Ovary (tissue), 9 donors: ENCODE data around the gene HSP90B1. TPM values are rescaled to one million over a fixed set of nuclear protein-coding genes. Genes with fewer than 3 reads are reported as not detected.
A peak's percentile ranks its signal among the peaks of the same experiment; 100 is the strongest.

Experiments
- DNase-seq, 5 donors: peaks; one replicate each; pipeline ENCODE4 v3.0.0-alpha.2; 2019 to 2020
- H3K27ac ChIP-seq, 2 donors: fragments of 200-600 bp; one replicate each; pipeline versions ENCODE4 v1.5.1 to v1.8.0; 2019 to 2022
- H3K27me3 ChIP-seq: fragments of 200-600 bp; one replicate; pipeline ENCODE4 v1.8.0; 2022
- H3K36me3 ChIP-seq: fragments of 200-600 bp; sonication (generic); one replicate; pipeline ENCODE4 v1.5.1; 2019
- H3K4me1 ChIP-seq: one replicate; pipeline ENCODE4 v1.8.1; 2013; ENCODE audit warnings: mild to moderate bottlenecking, moderate library complexity; ENCODE audit not compliant: insufficient read depth
- H3K4me3 ChIP-seq: fragments of 200-600 bp; sonication (generic); one replicate; pipeline ENCODE4 v1.5.1; 2017
- H3K9me3 ChIP-seq, 2 donors: fragments of 200-600 bp in 1 of 2; sonication (generic) in 1 of 2; one replicate each; pipeline versions ENCODE4 v1.5.1 to v1.8.1; 2013 to 2019; ENCODE audit warnings: mild to moderate bottlenecking in 1 of 2, moderate library complexity in 1 of 2
- EP300 ChIP-seq: sonication (generic); formaldehyde crosslinking; IDR thresholded peaks from one replicate; pipeline ENCODE4 v1.6.1; 2017; ENCODE audit warnings: antibody characterized with exemption
- POLR2A ChIP-seq: fragments of 450-650 bp; IDR thresholded peaks from one replicate; pipeline ENCODE4 v1.6.1; 2017; ENCODE audit warnings: antibody characterized with exemption, mild to moderate bottlenecking, moderate library complexity
- WGBS, 3 donors: extraction: QIAGEN DNeasy Blood & Tissue Kit in 1 of 3; methylation state at CpG; one replicate each; pipeline versions ENCODE4 v1.1.5 to v1.1.7; 2013 to 2017; 5-methylcytosine and 5-hydroxymethylcytosine counted together
- intact Hi-C, 4 donors: fragments of 100-400 bp; cut with DNase I; formaldehyde crosslinking; loops; one replicate each; pipeline versions ENCODE4 v1.11.0 to v1.15.1; 2022 to 2023
- polyA plus RNA-seq, 2 donors: library from polyadenylated mRNA; stranded (reverse); fragments of 200-250 nt in 1 of 2; fragments of 350-450 nt in 1 of 2; fragmentation: Illumina TruSeq in 1 of 2; extraction: RNeasy Lipid Tissue Mini Kit (QIAGEN cat#74804) in 1 of 2; gene quantifications; one replicate each; pipeline ENCODE4 v1.2.3, GENCODE V29; 2013 to 2014
- total RNA-seq, 7 donors: library from RNA; depleted of rRNA in 2 of 7; stranded (reverse); fragments of >200 nt in 2 of 7; fragmentation: NEBNext Ultra II Directional in 3 of 7; extraction: Animal tissue kit (Norgen Biotek cat#: 25700) in 3 of 7; gene quantifications; one replicate each; pipeline versions ENCODE4 v1.1.0 to v1.2.4, GENCODE V29; 2016 to 2023
- TF ChIP-seq, protein P1 (sequence below), 3 donors: fragments of 450-650 bp in 2 of 3; fragments of 200-600 bp in 1 of 3; IDR thresholded peaks; one replicate each; pipeline versions ENCODE4 v1.5.1 to v1.8.0; 2016 to 2022; ENCODE audit warnings: antibody characterized with exemption in 3 of 3, mild to moderate bottlenecking in 1 of 3
- donor health status: DM: no; HTN: no; CAD: no; lungs with moderate emphysema.
- donor health status: DM: no; HTN: no; CAD: no.
- donor health status: Bipolar disorder and iron deficiency.
- donor health status: DM: yes; HTN: yes; CAD: no.
- donor health status: DM: no; HTN: no; CAD: no.
- donor health status: DM: yes; HTN: yes; CAD: no.

Gene HSP90B1
- total and polyA plus RNA-seq, 9 donors: 217 to 777 (median 442) TPM

DNA sequence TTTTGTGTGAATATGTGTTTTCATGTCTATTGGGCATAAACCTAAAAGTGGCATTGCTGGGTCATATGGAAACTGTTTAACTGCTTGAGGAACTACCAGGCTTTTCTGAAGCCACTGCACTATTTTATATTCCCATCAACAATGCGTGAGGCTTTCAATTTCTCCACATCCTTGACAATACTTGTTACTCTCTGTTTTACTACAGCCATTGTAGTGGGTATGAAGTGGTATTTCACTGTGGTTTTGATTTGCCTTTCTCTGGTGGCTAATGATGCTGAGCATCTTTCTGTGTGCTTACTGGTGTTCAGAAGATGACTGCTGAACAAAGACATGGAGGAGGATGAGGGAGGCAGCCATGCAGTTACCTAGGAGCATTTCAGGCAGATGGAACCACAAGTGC is 22.3 kb downstream of the HSP90B1 start:
- intact Hi-C loops: no loop called here
- no peak overlapping the region for H3K4me3 ChIP-seq
- no peak overlapping the region for H3K27ac ChIP-seq
- H3K27me3 ChIP-seq: no peaks in the 10 kb centered on the region
- TF ChIP-seq EP300: no peak
- no peak for TF ChIP-seq POLR2A
- TF ChIP-seq, protein P1, sequence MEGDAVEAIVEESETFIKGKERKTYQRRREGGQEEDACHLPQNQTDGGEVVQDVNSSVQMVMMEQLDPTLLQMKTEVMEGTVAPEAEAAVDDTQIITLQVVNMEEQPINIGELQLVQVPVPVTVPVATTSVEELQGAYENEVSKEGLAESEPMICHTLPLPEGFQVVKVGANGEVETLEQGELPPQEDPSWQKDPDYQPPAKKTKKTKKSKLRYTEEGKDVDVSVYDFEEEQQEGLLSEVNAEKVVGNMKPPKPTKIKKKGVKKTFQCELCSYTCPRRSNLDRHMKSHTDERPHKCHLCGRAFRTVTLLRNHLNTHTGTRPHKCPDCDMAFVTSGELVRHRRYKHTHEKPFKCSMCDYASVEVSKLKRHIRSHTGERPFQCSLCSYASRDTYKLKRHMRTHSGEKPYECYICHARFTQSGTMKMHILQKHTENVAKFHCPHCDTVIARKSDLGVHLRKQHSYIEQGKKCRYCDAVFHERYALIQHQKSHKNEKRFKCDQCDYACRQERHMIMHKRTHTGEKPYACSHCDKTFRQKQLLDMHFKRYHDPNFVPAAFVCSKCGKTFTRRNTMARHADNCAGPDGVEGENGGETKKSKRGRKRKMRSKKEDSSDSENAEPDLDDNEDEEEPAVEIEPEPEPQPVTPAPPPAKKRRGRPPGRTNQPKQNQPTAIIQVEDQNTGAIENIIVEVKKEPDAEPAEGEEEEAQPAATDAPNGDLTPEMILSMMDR (IDR thresholded peaks at IDR 0.05): no peak
- H3K9me3 ChIP-seq: no peaks in the 10 kb centered on the region
- H3K4me1 ChIP-seq: peaks cover 8% of the 10 kb centered on the region
- WGBS, 3 donors: 46 to 90% (median 51%) methylated on average over 1 of the region's 1 CpG
- no peaks in the 10 kb centered on the region for H3K36me3 ChIP-seq
- DNase-seq: no peak

DNA sequence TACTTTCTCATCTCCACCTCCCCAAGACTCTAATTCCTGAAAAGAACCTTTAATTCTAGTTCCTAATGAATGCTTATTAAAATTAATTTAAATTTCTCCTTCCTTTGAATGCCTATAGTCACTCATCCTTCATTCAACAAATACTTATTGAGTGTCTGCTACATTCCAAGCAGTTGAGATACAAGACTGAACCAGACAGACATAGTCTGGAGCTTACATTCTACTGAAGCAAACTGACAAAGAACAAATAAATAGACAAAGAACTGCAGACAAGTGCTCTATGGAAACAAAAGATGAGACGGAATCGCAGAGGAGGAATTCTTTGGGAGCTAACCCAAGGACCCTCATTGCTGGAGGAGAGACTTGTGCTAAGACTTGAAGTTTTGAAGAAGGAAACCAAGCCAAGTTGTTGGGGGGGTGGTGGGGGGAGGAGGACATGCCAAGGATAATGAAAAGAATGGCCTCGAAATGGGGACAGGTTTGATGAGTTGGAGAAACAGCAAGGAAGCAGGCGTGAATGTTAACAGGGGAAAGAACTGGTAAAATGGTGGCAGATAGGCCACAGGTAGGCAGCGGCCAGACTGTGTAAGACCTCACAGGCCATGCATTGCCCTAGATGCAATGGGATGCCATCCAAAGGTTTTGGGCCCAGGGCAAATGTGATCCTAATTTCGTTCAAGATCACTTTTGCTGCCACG is 25.8 kb downstream of the HSP90B1 start:
- TF ChIP-seq, protein P1 (IDR thresholded peaks at IDR 0.05): no peak
- TF ChIP-seq POLR2A (no peak), EP300 (no peak)
- Histone ChIP-seq H3K36me3 (no peaks in the 10 kb centered on the region), H3K4me3 (peak overlapping the region; percentile 87), H3K9me3 (no peaks in the 10 kb centered on the region), H3K27me3 (no peaks in the 10 kb centered on the region), H3K27ac (peak overlapping the region in 1 of 2 donors; percentile 87), H3K4me1 (peaks cover 11% of the 10 kb centered on the region)
- intact Hi-C loops: no loop called here
- DNase-seq: no peak
- 9 to 17% (median 16%) methylated on average over 7 of the region's 7 CpGs for WGBS, 3 donors

DNA sequence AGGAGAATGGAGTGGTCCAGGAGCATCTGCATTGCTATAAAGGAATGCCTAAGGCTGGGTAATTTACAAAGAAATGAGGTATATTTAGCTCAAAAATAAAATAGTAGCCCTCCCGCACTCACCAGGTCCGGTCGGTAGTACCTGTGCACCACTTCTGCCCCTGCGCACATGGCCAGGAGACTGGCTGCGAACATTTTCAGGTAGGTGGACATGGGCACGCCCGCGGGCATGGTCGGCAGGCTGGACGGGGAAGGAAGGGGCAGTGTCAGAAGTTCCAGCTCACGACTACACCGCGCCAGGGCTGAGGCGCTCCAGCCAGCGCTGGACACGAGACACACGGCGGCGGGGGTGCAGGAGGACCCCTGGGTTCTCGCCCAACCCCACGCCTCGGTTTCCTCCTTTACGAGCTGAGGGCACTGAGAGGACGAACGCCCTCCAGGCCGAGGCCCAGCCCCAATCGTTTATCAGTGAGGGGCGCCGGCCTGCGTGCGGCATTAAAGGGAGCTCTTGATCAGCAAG is 26.4 kb downstream of the HSP90B1 start:
- no peaks in the 10 kb centered on the region for H3K36me3 ChIP-seq
- peak overlapping the region; percentile 87 for H3K4me3 ChIP-seq
- peaks cover 11% of the 10 kb centered on the region for H3K4me1 ChIP-seq
- H3K27me3 ChIP-seq: no peaks in the 10 kb centered on the region
- no peak for TF ChIP-seq EP300
- TF ChIP-seq, protein P1 (IDR thresholded peaks at IDR 0.05): no peak
- TF ChIP-seq POLR2A: no peak
- intact Hi-C loops: no loop called here
- no peaks in the 10 kb centered on the region for H3K9me3 ChIP-seq
- 0% methylated on average over 31 of the region's 31 CpGs for whole genome bisulfite sequencing, 3 donors
- H3K27ac ChIP-seq: peak overlapping the region; percentile 55 to 87
- no peak for DNase-seq

DNA sequence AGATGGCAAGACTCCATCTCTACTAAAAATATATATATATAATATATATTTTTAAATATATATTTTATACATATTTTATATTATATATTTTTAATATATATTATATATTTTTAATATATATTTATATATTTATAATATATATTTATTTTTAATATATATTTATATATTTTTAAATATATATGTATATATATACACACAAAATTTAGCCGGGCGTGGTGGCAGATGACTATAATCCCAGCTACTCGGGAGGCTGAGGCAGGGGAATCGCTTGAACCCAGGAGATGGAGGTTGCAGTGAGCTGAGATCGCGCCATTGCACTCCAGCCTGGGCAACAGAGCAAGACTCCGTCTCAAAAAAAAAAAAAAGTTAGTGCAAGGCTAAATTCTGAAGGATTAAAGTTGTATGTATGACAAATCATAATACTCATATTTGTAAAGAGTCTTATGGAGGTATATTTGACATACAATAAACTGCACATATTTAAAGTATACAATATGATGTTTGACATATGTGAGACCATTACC is 27.7 kb downstream of the HSP90B1 start:
- Histone ChIP-seq H3K27me3 (no peaks in the 10 kb centered on the region), H3K4me1 (peaks cover 11% of the 10 kb centered on the region), H3K27ac (peak overlapping the region in 1 of 2 donors; percentile 87), H3K4me3 (peak overlapping the region; percentile 87), H3K9me3 (no peaks in the 10 kb centered on the region), H3K36me3 (no peaks in the 10 kb centered on the region)
- intact Hi-C loops: no loop called here
- no peak for TF ChIP-seq POLR2A
- TF ChIP-seq, protein P1 (IDR thresholded peaks at IDR 0.05): no peak
- TF ChIP-seq EP300: no peak
- no peak for DNase-seq
- 85 to 91% (median 87%) methylated on average over 7 of the region's 7 CpGs for WGBS, 3 donors
